HG02943 (cell line): ENCODE results near the gene GALR3.

Experiments
- ATAC-seq: cut with Tn5 transposase; IDR thresholded peaks from one replicate; pipeline ENCODE4 v1.9.1; 2021; ENCODE audit warnings: mild to moderate bottlenecking, low read depth, moderate library complexity; ENCODE audit not compliant: unreplicated experiment

Gene GALR3

DNA sequence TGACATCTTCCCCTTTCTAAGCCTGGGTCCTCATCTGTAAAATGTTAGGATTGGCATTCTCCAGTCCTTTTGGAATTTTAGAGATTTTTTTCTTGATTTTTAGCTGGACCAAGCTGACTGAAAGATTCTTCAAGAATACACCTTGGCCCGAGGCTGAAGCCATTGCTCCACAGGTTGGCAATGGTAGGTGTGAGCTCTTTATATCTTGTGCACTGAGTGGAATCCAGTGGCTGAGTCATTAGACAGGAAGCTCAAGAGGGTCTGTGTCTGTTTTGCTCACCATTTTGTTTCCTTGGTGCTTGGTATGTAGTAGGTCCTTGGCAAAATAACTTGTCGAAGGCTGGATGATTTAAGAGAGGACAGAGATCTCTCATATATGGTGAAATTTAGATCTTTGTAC, 32.3 kb downstream of the GALR3 start:
- ATAC-seq: no peak

DNA sequence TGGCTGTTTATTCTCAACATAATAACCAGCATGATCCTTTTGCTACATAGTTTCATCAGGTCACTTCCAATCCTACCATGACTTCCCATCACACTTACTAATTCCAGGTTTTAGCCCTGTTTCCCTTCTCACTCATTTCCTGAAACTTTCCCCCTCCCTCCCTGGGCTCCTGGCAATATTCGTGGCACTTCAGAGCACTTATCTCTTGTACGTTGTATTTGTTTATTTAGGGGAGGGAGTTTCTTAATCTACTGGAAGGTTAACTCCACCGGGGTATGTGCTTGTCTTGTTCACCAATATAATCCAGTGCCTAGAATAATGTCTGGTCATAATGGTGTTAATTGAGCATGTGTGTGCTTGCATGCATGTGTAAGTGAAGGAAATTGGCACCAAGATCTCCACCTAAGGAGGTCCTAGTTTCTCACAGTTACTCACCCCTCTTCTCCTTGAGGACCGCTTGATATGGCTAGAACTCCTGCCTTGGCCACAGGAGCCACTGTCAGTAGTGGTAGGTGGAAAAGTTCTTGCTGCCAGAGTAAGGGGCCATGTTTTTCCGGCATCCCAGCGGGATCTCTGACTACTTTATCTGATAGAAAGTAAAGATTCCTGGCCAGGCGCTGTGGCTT, 37.7 kb downstream of the GALR3 start:
- no peak for ATAC-seq

DNA sequence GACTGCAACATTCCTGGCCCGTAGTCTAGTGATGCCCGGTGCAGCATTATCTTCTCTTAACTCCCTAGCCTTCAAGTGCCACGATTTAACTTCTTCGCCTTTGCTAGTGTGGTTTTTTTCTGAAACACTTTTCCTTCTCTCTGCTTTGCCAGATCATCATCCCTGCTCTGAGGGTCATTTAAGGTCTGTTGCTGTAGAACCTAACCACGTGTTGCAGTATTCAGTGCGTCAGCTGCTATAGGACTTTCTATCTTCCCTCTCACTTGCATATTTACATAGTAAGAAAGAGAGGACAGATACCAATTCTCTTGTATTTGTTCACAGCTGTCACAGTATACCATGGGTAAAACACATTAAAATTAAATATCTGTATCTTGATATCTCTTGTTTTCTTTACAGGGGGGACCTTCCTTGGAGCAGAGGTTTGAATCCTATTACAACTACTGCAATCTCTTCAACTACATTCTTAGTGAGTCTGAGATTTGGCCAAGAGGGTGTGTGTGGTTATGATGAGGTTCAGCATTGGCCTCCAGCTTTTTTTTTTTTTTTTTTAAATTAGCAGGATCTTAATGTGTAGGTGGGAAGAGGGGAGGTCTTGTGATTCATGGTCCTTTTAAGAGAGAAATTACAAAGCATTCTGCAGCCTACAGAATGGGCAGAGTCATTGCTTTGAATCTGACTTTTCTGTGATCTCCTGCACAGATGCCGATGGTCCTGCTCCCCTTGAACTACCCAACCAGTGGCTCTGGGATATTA, 39.6 kb downstream of the GALR3 start:
- no peak for ATAC-seq

DNA sequence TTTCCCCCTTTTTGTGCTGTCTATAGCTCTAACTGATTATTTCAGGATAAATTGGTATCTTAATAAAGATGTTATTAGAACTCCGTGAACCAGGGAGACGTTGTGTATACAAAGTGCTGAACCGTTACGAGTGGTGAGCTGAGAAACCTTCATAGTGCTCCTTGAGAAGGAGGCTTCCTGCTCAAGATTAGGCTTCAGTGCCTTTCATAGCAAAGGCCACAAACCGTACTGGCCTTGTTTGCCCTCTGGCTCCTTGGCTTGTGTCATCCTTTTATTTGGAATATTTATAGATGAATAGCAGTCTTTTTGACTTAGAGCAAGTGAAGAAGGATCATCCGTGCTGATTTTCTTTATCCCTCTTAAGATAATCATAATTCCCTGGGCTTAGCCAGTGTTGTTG, 42.3 kb downstream of the GALR3 start:
- no peak for ATAC-seq

DNA sequence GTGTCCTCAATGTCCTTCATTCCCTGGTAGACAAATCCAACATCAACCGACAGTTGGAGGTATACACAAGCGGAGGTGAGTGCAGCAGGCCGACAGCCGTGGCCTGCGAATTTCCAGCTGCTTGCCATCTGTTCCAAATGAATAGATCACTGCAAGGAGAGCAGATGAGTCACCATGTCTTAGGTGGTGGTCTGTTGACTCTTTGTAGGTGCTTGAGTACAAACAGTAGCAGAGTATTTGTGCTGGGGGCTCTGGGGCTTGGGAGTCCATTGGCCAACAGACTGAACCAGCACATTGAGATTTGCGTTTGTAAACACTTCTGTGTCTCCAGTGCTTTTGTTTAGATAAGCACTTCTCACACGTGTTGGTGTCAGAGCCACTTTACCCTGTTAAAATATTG, 47.1 kb downstream of the GALR3 start:
- no peak for ATAC-seq
